Activated B cell treated with CpG ODN at 0.5 μM for 24 hours (primary cell): ENCODE data around the gene SPOCK3. TPM values are rescaled to one million over a fixed set of nuclear protein-coding genes. Genes with fewer than 3 reads are reported as not detected.

Experiments used
- ATAC-seq: fragments of 200-7000 bp; cut with Tn5 transposase; one replicate; pipeline ENCODE4 v1.10.0; 2021; ENCODE audit warnings: low read depth, mild to moderate bottlenecking, moderate library complexity
- CTCF ChIA-PET: fragments of 350-600 bp; sonication (Branson Sonifier 250); formaldehyde crosslinking; loops from one replicate; lab custom pipeline; 2021; ENCODE audit warnings: antibody characterized with exemption; lab: Charles Lee
- POLR2A ChIA-PET: fragments of 350-600 bp; sonication (Branson Sonifier 250); formaldehyde crosslinking; loops from one replicate; lab custom pipeline; 2021; ENCODE audit warnings: antibody characterized with exemption; lab: Charles Lee
- DNase-seq: peaks from one replicate; pipeline ENCODE4 v3.0.0; 2022
- H3K27ac Mint-ChIP-seq: one replicate; pipeline ENCODE4 v1.8.0; 2020; ENCODE audit warnings: mixed read lengths
- H3K27me3 Mint-ChIP-seq: one replicate; pipeline ENCODE4 v1.8.0; 2021; ENCODE audit warnings: mixed read lengths
- H3K36me3 Mint-ChIP-seq: one replicate; pipeline ENCODE4 v1.8.0; 2021; ENCODE audit warnings: low read depth, mixed read lengths
- H3K4me1 Mint-ChIP-seq: one replicate; pipeline ENCODE4 v1.8.0; 2021; ENCODE audit warnings: mixed read lengths
- H3K4me3 Mint-ChIP-seq: one replicate; pipeline ENCODE4 v1.8.0; 2020; ENCODE audit warnings: mild to moderate bottlenecking, mixed read lengths
- H3K9me3 Mint-ChIP-seq: one replicate; pipeline ENCODE4 v1.8.0; 2020; ENCODE audit warnings: mixed read lengths
- CTCF ChIP-seq: fragments of 200-600 bp; IDR thresholded peaks from one replicate; pipeline ENCODE4 v1.8.0; 2022; ENCODE audit warnings: antibody characterized with exemption, mild to moderate bottlenecking
- intact Hi-C: fragments of 100-400 bp; cut with micrococcal nuclease; formaldehyde crosslinking; loops from one replicate; pipeline ENCODE4 v1.15.1; 2024
- total RNA-seq: library from RNA; stranded (reverse); gene quantifications from 2 replicates; pipeline ENCODE4 v1.2.3, GENCODE V29; 2022

SPOCK3 gene
- total RNA-seq, 1 donor from 2014 or later: not detected

GRCh38 chr4:166737430-166737829 is 496.9 kb downstream of the SPOCK3 start:
- H3K9me3 Mint-ChIP-seq: peaks cover 3% of the 10 kb centered on the region
- H3K36me3 Mint-ChIP-seq: no peaks in the 10 kb centered on the region
- intact Hi-C loops: no loop called here
- H3K4me1 Mint-ChIP-seq: no peaks in the 10 kb centered on the region
- no peak overlapping the region for H3K4me3 Mint-ChIP-seq
- ATAC-seq: no peak
- ChIA-PET CTCF (no interaction called here), POLR2A (no interaction called here)
- no peak overlapping the region for H3K27ac Mint-ChIP-seq
- no peak for TF ChIP-seq CTCF
- DNase-seq: no peak
- no peaks in the 10 kb centered on the region for H3K27me3 Mint-ChIP-seq

GRCh38 chr4:166735553-166735952 is 498.7 kb downstream of the SPOCK3 start:
- ATAC-seq (no peak), DNase-seq (no peak)
- TF ChIP-seq CTCF: no peak
- no peaks in the 10 kb centered on the region for H3K27me3 Mint-ChIP-seq
- H3K36me3 Mint-ChIP-seq: no peaks in the 10 kb centered on the region
- H3K4me1 Mint-ChIP-seq: no peaks in the 10 kb centered on the region
- ChIA-PET POLR2A (no interaction called here), CTCF (no interaction called here)
- intact Hi-C loops: no loop called here
- H3K9me3 Mint-ChIP-seq: peaks cover 3% of the 10 kb centered on the region
- no peak overlapping the region for H3K4me3 Mint-ChIP-seq
- no peak overlapping the region for H3K27ac Mint-ChIP-seq

GRCh38 chr4:166734797-166735196 is 499.5 kb downstream of the SPOCK3 start:
- intact Hi-C loops: no loop called here
- Mint-ChIP-seq H3K36me3 (no peaks in the 10 kb centered on the region), H3K9me3 (peaks cover 3% of the 10 kb centered on the region), H3K27me3 (no peaks in the 10 kb centered on the region), H3K4me1 (no peaks in the 10 kb centered on the region), H3K4me3 (no peak overlapping the region), H3K27ac (no peak overlapping the region)
- ChIA-PET POLR2A (no interaction called here), CTCF (no interaction called here)
- no peak for TF ChIP-seq CTCF
- ATAC-seq (no peak), DNase-seq (no peak)

- H3K4me1 Mint-ChIP-seq: no peaks in the 10 kb centered on the region
- H3K4me3 Mint-ChIP-seq: no peak overlapping the region
- intact Hi-C loops: no loop called here
- peaks cover 3% of the 10 kb centered on the region for H3K9me3 Mint-ChIP-seq
- no peak for ATAC-seq
- DNase-seq: no peak
- H3K27ac Mint-ChIP-seq: no peak overlapping the region
- TF ChIP-seq CTCF: no peak
- POLR2A ChIA-PET: no interaction called here
- H3K36me3 Mint-ChIP-seq: no peaks in the 10 kb centered on the region
- no peaks in the 10 kb centered on the region for H3K27me3 Mint-ChIP-seq
- CTCF ChIA-PET: no interaction called here
These were observed 500.6 kb downstream of the SPOCK3 start for GRCh38 chr4:166733686-166734085.

GRCh38 chr4:166726832-166727231 is 507.5 kb downstream of the SPOCK3 start:
- CTCF ChIA-PET: no interaction called here
- Mint-ChIP-seq H3K4me1 (no peaks in the 10 kb centered on the region), H3K4me3 (no peak overlapping the region), H3K27ac (no peak overlapping the region), H3K36me3 (no peaks in the 10 kb centered on the region), H3K27me3 (no peaks in the 10 kb centered on the region), H3K9me3 (no peaks in the 10 kb centered on the region)
- DNase-seq (no peak), ATAC-seq (no peak)
- intact Hi-C loops: no loop called here
- TF ChIP-seq CTCF: no peak
- POLR2A ChIA-PET: no interaction called here
